HepG2 (cell line): ENCODE data around the gene CCDC154. TPM values are rescaled to one million over a fixed set of nuclear protein-coding genes. Genes with fewer than 3 reads are reported as not detected.

Experiments used
- ARID2 ChIP-seq: sonication (generic); formaldehyde crosslinking; IDR thresholded peaks from 2 replicates; pipeline ENCODE4 v1.8.1; 2022; ENCODE audit warnings: mild to moderate bottlenecking, missing genetic modification reagents, borderline replicate concordance
- CREB1 ChIP-seq, 2 experiments: fragments of 450-650 bp in 1 of 2; IDR thresholded peaks; 2 replicates each; pipeline ENCODE4 v1.6.1; 2016 to 2017; ENCODE audit warnings: control low read depth in 1 of 2, mild to moderate bottlenecking in 1 of 2, missing compliant biosample characterization in 1 of 2, missing genetic modification characterization in 1 of 2
- CTCF ChIP-seq: sonication (generic); formaldehyde crosslinking; IDR thresholded peaks from 2 replicates; pipeline ENCODE4 v1.5.0; 2020; ENCODE audit warnings: mild to moderate bottlenecking, missing genetic modification reagents, moderate library complexity
- FOSL1 ChIP-seq: sonication (generic); formaldehyde crosslinking; IDR thresholded peaks from 2 replicates; pipeline ENCODE4 v1.9.0; 2021; ENCODE audit warnings: missing genetic modification reagents, borderline replicate concordance
- GATAD2A ChIP-seq: IDR thresholded peaks from 2 replicates; pipeline ENCODE4 v1.6.1; 2016
- GPN1 ChIP-seq: sonication (generic); formaldehyde crosslinking; IDR thresholded peaks from 2 replicates; pipeline ENCODE4 v1.5.1; 2020; ENCODE audit warnings: missing genetic modification reagents, borderline replicate concordance
- HNRNPK ChIP-seq: fragments of 200-400 bp; formaldehyde crosslinking; IDR thresholded peaks from 2 replicates; pipeline ENCODE4 v1.6.1; 2018; ENCODE audit warnings: low read length, low read depth, moderate library complexity, mild to moderate bottlenecking; ENCODE audit not compliant: poor library complexity, severe bottlenecking
- HNRNPUL1 ChIP-seq: fragments of 200-400 bp; formaldehyde crosslinking; IDR thresholded peaks from 2 replicates; pipeline ENCODE4 v1.6.1; 2017; ENCODE audit warnings: low read depth, mild to moderate bottlenecking, low read length, moderate library complexity
- KDM3A ChIP-seq: IDR thresholded peaks from 2 replicates; pipeline ENCODE4 v1.6.1; 2018; ENCODE audit warnings: low read depth, missing compliant biosample characterization
- NFIC ChIP-seq: IDR thresholded peaks from 2 replicates; pipeline ENCODE4 v1.6.1; 2012; ENCODE audit warnings: mild to moderate bottlenecking, low read length, inconsistent platforms
- NR2C2 ChIP-seq: sonication (generic); formaldehyde crosslinking; IDR thresholded peaks from 2 replicates; pipeline ENCODE4 v1.4.0; 2020; ENCODE audit warnings: missing genetic modification reagents, mild to moderate bottlenecking, moderate library complexity, borderline replicate concordance
- RBFOX2 ChIP-seq: fragments of 200-400 bp; formaldehyde crosslinking; IDR thresholded peaks from 2 replicates; pipeline ENCODE4 v1.6.1; 2017; ENCODE audit warnings: low read depth, mild to moderate bottlenecking, low read length
- TBX2 ChIP-seq: sonication (generic); formaldehyde crosslinking; IDR thresholded peaks from 2 replicates; pipeline ENCODE4 v1.5.0; 2020; ENCODE audit warnings: missing genetic modification reagents, mild to moderate bottlenecking, borderline replicate concordance
- TEAD3 ChIP-seq: optimal IDR thresholded peaks from 2 replicates; pipeline ENCODE3; 2016; ENCODE audit warnings: borderline replicate concordance
- YY1 ChIP-seq: IDR thresholded peaks from 2 replicates; pipeline ENCODE4 v1.6.1; 2011; ENCODE audit warnings: low read length, low read depth, moderate library complexity, mild to moderate bottlenecking; ENCODE audit not compliant: insufficient read depth, insufficient replicate concordance
- ZBTB2 ChIP-seq: sonication (generic); formaldehyde crosslinking; IDR thresholded peaks from 2 replicates; pipeline ENCODE4 v1.8.0; 2022; ENCODE audit warnings: low read depth, missing genetic modification reagents
- ZFAT ChIP-seq: sonication (generic); formaldehyde crosslinking; conservative IDR thresholded peaks from 2 replicates; pipeline ENCODE4 v1.8.1; 2023; ENCODE audit warnings: missing genetic modification reagents, inconsistent platforms
- ZNF136 ChIP-seq: sonication (generic); formaldehyde crosslinking; IDR thresholded peaks from 2 replicates; pipeline ENCODE4 v1.8.1; 2022; ENCODE audit warnings: low read depth, mild to moderate bottlenecking, moderate library complexity, missing genetic modification reagents
- ZNF280B ChIP-seq: sonication (generic); formaldehyde crosslinking; IDR thresholded peaks from 2 replicates; pipeline ENCODE4 v1.5.0; 2020; ENCODE audit warnings: missing genetic modification reagents, mild to moderate bottlenecking, borderline replicate concordance
- ZNF335 ChIP-seq: sonication (generic); formaldehyde crosslinking; IDR thresholded peaks from 2 replicates; pipeline ENCODE4 v1.4.0; 2020; ENCODE audit warnings: missing genetic modification reagents
- ZNF547 ChIP-seq: sonication (generic); formaldehyde crosslinking; IDR thresholded peaks from 2 replicates; pipeline ENCODE4 v1.5.1; 2020; ENCODE audit warnings: mild to moderate bottlenecking, missing genetic modification reagents
- ZNF720 ChIP-seq: sonication (generic); formaldehyde crosslinking; IDR thresholded peaks from 2 replicates; pipeline ENCODE4 v1.4.0; 2020; ENCODE audit warnings: missing genetic modification reagents
- ZNF724P ChIP-seq: sonication (generic); formaldehyde crosslinking; IDR thresholded peaks from 2 replicates; pipeline ENCODE4 v1.8.0; 2022; ENCODE audit warnings: missing genetic modification reagents, borderline replicate concordance
- ZNF816 ChIP-seq: sonication (generic); formaldehyde crosslinking; IDR thresholded peaks from 2 replicates; pipeline ENCODE4 v1.8.0; 2022; ENCODE audit warnings: missing genetic modification reagents, mild to moderate bottlenecking, borderline replicate concordance
- ZSCAN29 ChIP-seq: sonication (generic); formaldehyde crosslinking; conservative IDR thresholded peaks from 2 replicates; pipeline ENCODE4 v1.4.0; 2020; ENCODE audit warnings: mild to moderate bottlenecking, missing genetic modification reagents
- polyA plus RNA-seq, 8 experiments: library from polyadenylated mRNA; depleted of rRNA in 3 of 8; stranded (reverse) in 7 of 8; unstranded in 1 of 8; fragments of >200 nt; fragmentation: Illumina TruSeq in 4 of 8; extraction: Trizol in 4 of 8; gene quantifications; 2 replicates each; pipeline versions ENCODE4 v1.2.1 to v1.2.3, GENCODE V29; 2011 to 2016; ENCODE audit warnings: low read depth in 4 of 8, missing spikeins in 1 of 8, mixed read lengths in 1 of 8; ENCODE audit not compliant: insufficient read depth in 1 of 8
- total RNA-seq, 5 experiments: library from RNA; depleted of rRNA; stranded (reverse); fragments of >200 nt; fragmentation: Illumina TruSeq; extraction: Trizol; gene quantifications; 2 replicates each; pipeline ENCODE4 v1.2.3, GENCODE V29; 2016; ENCODE audit warnings: low read depth in 1 of 5

Gene CCDC154
- total and polyA plus RNA-seq, 2 of the 13 experiments (the other 11 are each of a cell fraction or from before 2014, with no cell fraction given) = 0.92 to 1.5 TPM

- TF ChIP-seq ZNF720 (CRISPR knock-in tag) (no peak), ZNF816 (CRISPR knock-in tag) (no peak), ZBTB2 (CRISPR knock-in tag) (no peak), GPN1 (CRISPR knock-in tag) (no peak), TEAD3 (CRISPR knock-in tag) (no peak), GATAD2A (CRISPR knock-in tag) (no peak), RBFOX2 (peak; percentile 72), KDM3A (CRISPR knock-in tag) (no peak), HNRNPK (peak; percentile 51), ZNF724P (CRISPR knock-in tag) (no peak), ARID2 (CRISPR knock-in tag) (no peak), TBX2 (CRISPR knock-in tag) (no peak), NR2C2 (CRISPR knock-in tag) (no peak), HNRNPUL1 (no peak), ZNF136 (no peak), ZNF335 (CRISPR knock-in tag) (no peak), YY1 (no peak), ZNF280B (CRISPR knock-in tag) (no peak), ZFAT (CRISPR knock-in tag) (no peak), FOSL1 (CRISPR knock-in tag) (no peak), CTCF (CRISPR knock-in tag) (0 out of 2 replicates have a peak, but pooled peaks have one; percentile 1), ZSCAN29 (CRISPR knock-in tag) (no peak), ZNF547 (CRISPR knock-in tag) (no peak), CREB1 (IDR thresholded peaks at IDR 0.05) (peak; percentile 20; the same call in 1 of the 2 replicates), CREB1 (CRISPR knock-in tag; IDR thresholded peaks at IDR 0.05) (no peak), NFIC (no peak)
Measured at GRCh38 chr16:1408171-1408837, 36.1 kb downstream of the CCDC154 start (continued).
